ENCODE results near the gene CALY.
"Not testable (repeated sequence)": the region's sequence is repeated elsewhere in the genome, so short reads cannot be mapped to it uniquely, and the experiment has no call there.

The CALY gene

GRCh38 chr10:133322064-133322709 is 14.5 kb downstream of the CALY start:
- H3K36me3 ChIP-seq (ENCODE audit: control insufficient read depth, insufficient read depth, low read length); H3K9me3 ChIP-seq (ENCODE audit: control insufficient read depth, low read length); H3K27ac ChIP-seq (ENCODE audit: insufficient read depth, low read depth, low read length, poor library complexity, severe bottlenecking); H3K4me3 ChIP-seq (ENCODE audit: insufficient read depth, low read depth, low read length): not testable (repeated sequence)
- peaks cover 41% of the 10 kb centered on the region for H3K27me3 ChIP-seq (ENCODE audit: control insufficient read depth, insufficient read depth, low read length, poor library complexity, severe bottlenecking)
- peaks cover 11% of the 10 kb centered on the region for H3K4me1 ChIP-seq (ENCODE audit: control insufficient read depth, insufficient read depth, low read length)
- 89 to 90% methylated on average over 10 to 12 of the region's 14 CpGs for WGBS, 2 experiments

GRCh38 chr10:133320852-133321422 is 15.8 kb downstream of the CALY start:
- not testable (repeated sequence) for H3K27ac ChIP-seq (ENCODE audit: insufficient read depth, low read depth, low read length, poor library complexity, severe bottlenecking); H3K36me3 ChIP-seq (ENCODE audit: control insufficient read depth, insufficient read depth, low read length); H3K9me3 ChIP-seq (ENCODE audit: control insufficient read depth, low read length); H3K4me1 ChIP-seq (ENCODE audit: control insufficient read depth, insufficient read depth, low read length); H3K4me3 ChIP-seq (ENCODE audit: insufficient read depth, low read depth, low read length)
- H3K27me3 ChIP-seq (ENCODE audit: control insufficient read depth, insufficient read depth, low read length, poor library complexity, severe bottlenecking) = peaks cover 28% of the 10 kb centered on the region
- whole genome bisulfite sequencing, 2 experiments = 95 to 97% methylated on average over 6 of the region's 6 CpGs

GRCh38 chr10:133318494-133319127 is 18.1 kb downstream of the CALY start:
- WGBS, 2 experiments = 10 to 11% methylated on average over 51 of the region's 51 CpGs
- peak overlapping the region; percentile 34 for H3K4me3 ChIP-seq (ENCODE audit: insufficient read depth, low read depth, low read length)
- H3K27ac ChIP-seq (ENCODE audit: insufficient read depth, low read depth, low read length, poor library complexity, severe bottlenecking) = no peak overlapping the region

GRCh38 chr10:133316732-133317131 is 20.0 kb downstream of the CALY start:
- 78% methylated on average over 3 of the region's 7 CpGs; no CpG with 5 or more reads in 1 of the 2 experiments for WGBS, 2 experiments
- Histone ChIP-seq H3K4me1 (ENCODE audit: control insufficient read depth, insufficient read depth, low read length) (no peaks in the 10 kb centered on the region), H3K9me3 (ENCODE audit: control insufficient read depth, low read length) (no peaks in the 10 kb centered on the region), H3K27me3 (ENCODE audit: control insufficient read depth, insufficient read depth, low read length, poor library complexity, severe bottlenecking) (peaks cover 15% of the 10 kb centered on the region), H3K27ac (ENCODE audit: insufficient read depth, low read depth, low read length, poor library complexity, severe bottlenecking) (no peak overlapping the region), H3K36me3 (ENCODE audit: control insufficient read depth, insufficient read depth, low read length) (no peaks in the 10 kb centered on the region), H3K4me3 (ENCODE audit: insufficient read depth, low read depth, low read length) (no peak overlapping the region)

More at GRCh38 chr10:133318494-133319127, 18.1 kb downstream of the CALY start:
- Histone ChIP-seq H3K9me3 (ENCODE audit: control insufficient read depth, low read length) (no peaks in the 10 kb centered on the region), H3K4me1 (ENCODE audit: control insufficient read depth, insufficient read depth, low read length) (no peaks in the 10 kb centered on the region), H3K27me3 (ENCODE audit: control insufficient read depth, insufficient read depth, low read length, poor library complexity, severe bottlenecking) (peaks cover 15% of the 10 kb centered on the region), H3K36me3 (ENCODE audit: control insufficient read depth, insufficient read depth, low read length) (no peaks in the 10 kb centered on the region)

GRCh38 chr10:133316266-133316665 is 20.4 kb downstream of the CALY start:
- H3K4me1 ChIP-seq (ENCODE audit: control insufficient read depth, insufficient read depth, low read length) = no peaks in the 10 kb centered on the region
- no peaks in the 10 kb centered on the region for H3K9me3 ChIP-seq (ENCODE audit: control insufficient read depth, low read length)
- no peak overlapping the region for H3K4me3 ChIP-seq (ENCODE audit: insufficient read depth, low read depth, low read length)
- no peak overlapping the region for H3K27ac ChIP-seq (ENCODE audit: insufficient read depth, low read depth, low read length, poor library complexity, severe bottlenecking)
- WGBS, 2 experiments = 89 to 92% methylated on average over 8 of the region's 9 CpGs
- no peaks in the 10 kb centered on the region for H3K36me3 ChIP-seq (ENCODE audit: control insufficient read depth, insufficient read depth, low read length)
- peaks cover 15% of the 10 kb centered on the region for H3K27me3 ChIP-seq (ENCODE audit: control insufficient read depth, insufficient read depth, low read length, poor library complexity, severe bottlenecking)

GRCh38 chr10:133315847-133316246 is 20.8 kb downstream of the CALY start:
- H3K36me3 ChIP-seq (ENCODE audit: control insufficient read depth, insufficient read depth, low read length) = no peaks in the 10 kb centered on the region
- H3K27me3 ChIP-seq (ENCODE audit: control insufficient read depth, insufficient read depth, low read length, poor library complexity, severe bottlenecking) = peaks cover 15% of the 10 kb centered on the region
- no peak overlapping the region for H3K27ac ChIP-seq (ENCODE audit: insufficient read depth, low read depth, low read length, poor library complexity, severe bottlenecking)
- 87 to 95% methylated on average over 5 of the region's 5 CpGs for WGBS, 2 experiments
- H3K9me3 ChIP-seq (ENCODE audit: control insufficient read depth, low read length) = no peaks in the 10 kb centered on the region
- H3K4me3 ChIP-seq (ENCODE audit: insufficient read depth, low read depth, low read length) = no peak overlapping the region
- no peaks in the 10 kb centered on the region for H3K4me1 ChIP-seq (ENCODE audit: control insufficient read depth, insufficient read depth, low read length)

DNA sequence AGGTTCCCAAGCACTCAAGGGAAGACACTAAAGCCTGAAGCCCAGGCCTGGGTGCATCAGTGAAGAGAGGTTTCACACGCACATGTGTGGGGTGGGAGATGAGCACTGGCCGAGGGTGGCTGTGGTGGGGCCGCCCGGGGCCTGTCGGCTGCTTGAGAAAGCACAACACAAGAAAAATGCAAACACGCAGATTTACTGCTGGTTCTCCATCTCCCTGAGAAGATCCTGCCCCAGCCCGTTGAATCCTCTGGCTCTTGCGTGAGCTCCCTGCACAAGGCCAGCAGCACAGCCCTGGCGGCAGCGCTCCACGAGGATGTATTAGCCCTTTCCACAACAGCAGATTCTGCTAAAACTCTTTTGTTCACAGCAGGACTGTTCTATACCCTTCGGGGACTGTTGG is 21.8 kb downstream of the CALY start:
- H3K9me3 ChIP-seq (ENCODE audit: control insufficient read depth, low read length) = no peaks in the 10 kb centered on the region

DNA sequence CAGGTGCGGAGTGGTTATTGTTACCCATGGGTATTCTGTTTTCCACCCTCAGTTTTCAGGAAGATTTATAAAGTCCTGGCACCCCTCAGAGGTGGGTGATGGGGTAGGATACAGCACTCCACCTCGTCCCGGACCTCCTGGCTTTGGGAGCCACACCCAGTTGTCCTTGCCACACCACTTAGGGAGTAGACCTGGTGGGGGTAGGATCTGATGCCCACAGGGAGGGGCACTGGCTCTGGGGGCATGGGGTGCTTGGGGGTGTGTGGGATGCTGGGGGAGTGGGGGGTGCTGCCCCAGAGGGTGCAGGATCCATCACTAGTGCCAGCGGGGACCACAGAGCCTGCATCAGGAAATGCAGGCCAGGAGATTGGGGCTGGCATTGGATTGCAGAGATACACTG is 23.5 kb downstream of the CALY start:
- Histone ChIP-seq H3K4me1 (ENCODE audit: control insufficient read depth, insufficient read depth, low read length) (no peaks in the 10 kb centered on the region), H3K9me3 (ENCODE audit: control insufficient read depth, low read length) (no peaks in the 10 kb centered on the region), H3K4me3 (ENCODE audit: insufficient read depth, low read depth, low read length) (no peak overlapping the region), H3K27me3 (ENCODE audit: control insufficient read depth, insufficient read depth, low read length, poor library complexity, severe bottlenecking) (no peaks in the 10 kb centered on the region), H3K27ac (ENCODE audit: insufficient read depth, low read depth, low read length, poor library complexity, severe bottlenecking) (no peak overlapping the region), H3K36me3 (ENCODE audit: control insufficient read depth, insufficient read depth, low read length) (peaks cover 10% of the 10 kb centered on the region)
- 93% methylated on average over 4 of the region's 4 CpGs for WGBS, 2 experiments

More for the DNA sequence above, 21.8 kb downstream of the CALY start:
- Histone ChIP-seq H3K4me3 (ENCODE audit: insufficient read depth, low read depth, low read length) (no peak overlapping the region), H3K4me1 (ENCODE audit: control insufficient read depth, insufficient read depth, low read length) (no peaks in the 10 kb centered on the region), H3K27ac (ENCODE audit: insufficient read depth, low read depth, low read length, poor library complexity, severe bottlenecking) (no peak overlapping the region), H3K27me3 (ENCODE audit: control insufficient read depth, insufficient read depth, low read length, poor library complexity, severe bottlenecking) (peaks cover 12% of the 10 kb centered on the region), H3K36me3 (ENCODE audit: control insufficient read depth, insufficient read depth, low read length) (peaks cover 8% of the 10 kb centered on the region)
- WGBS, 2 experiments = 92 to 93% methylated on average over 12 of the region's 12 CpGs

GRCh38 chr10:133312769-133313145 is 23.9 kb downstream of the CALY start:
- Histone ChIP-seq H3K36me3 (ENCODE audit: control insufficient read depth, insufficient read depth, low read length) (peaks cover 10% of the 10 kb centered on the region), H3K27me3 (ENCODE audit: control insufficient read depth, insufficient read depth, low read length, poor library complexity, severe bottlenecking) (no peaks in the 10 kb centered on the region), H3K27ac (ENCODE audit: insufficient read depth, low read depth, low read length, poor library complexity, severe bottlenecking) (no peak overlapping the region), H3K4me1 (ENCODE audit: control insufficient read depth, insufficient read depth, low read length) (no peaks in the 10 kb centered on the region), H3K9me3 (ENCODE audit: control insufficient read depth, low read length) (no peaks in the 10 kb centered on the region), H3K4me3 (ENCODE audit: insufficient read depth, low read depth, low read length) (no peak overlapping the region)
- 91 to 93% methylated on average over 9 of the region's 9 CpGs for WGBS, 2 experiments

DNA sequence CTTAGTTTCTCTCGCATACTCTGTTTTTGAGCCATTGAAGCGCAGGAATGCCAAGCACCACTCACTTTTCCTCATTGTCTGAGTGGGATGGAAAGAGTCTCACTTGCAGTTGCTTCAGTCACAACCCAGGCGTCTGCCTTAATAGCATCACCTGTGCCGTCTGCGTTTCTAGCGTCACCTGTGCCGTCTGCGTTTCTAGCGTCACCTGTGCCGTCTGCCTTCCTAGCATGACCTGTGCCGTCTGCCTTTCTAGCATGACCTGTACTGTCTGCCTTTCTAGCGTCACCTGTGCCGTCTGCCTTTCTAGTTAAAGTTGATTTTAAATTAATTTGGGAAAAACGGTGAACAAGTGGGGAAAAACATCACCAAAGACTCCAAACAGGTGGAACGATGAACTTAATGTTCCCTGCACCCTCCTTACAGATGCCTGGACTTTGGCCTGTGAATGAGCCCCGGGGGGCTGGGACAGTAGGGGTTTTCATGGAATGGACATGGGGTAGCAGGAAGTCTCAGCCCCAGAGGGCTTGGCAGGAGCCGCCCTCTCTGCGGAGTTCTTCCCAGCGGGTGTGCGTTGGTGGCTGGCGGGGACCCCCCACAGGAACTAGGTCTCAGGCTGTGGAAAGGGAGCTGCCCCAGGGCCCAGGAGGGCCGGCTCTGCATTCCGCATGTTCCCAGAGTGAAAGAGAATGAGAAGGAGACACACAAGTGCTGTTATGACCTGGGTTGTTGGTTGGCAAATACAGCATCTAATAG is 24.5 kb downstream of the CALY start:
- no peaks in the 10 kb centered on the region for H3K27me3 ChIP-seq (ENCODE audit: control insufficient read depth, insufficient read depth, low read length, poor library complexity, severe bottlenecking)

More for the DNA sequence above, 24.5 kb downstream of the CALY start:
- whole genome bisulfite sequencing, 2 experiments = 95 to 96% methylated on average over 23 of the region's 23 CpGs
- H3K4me1 ChIP-seq (ENCODE audit: control insufficient read depth, insufficient read depth, low read length) = no peaks in the 10 kb centered on the region
- H3K27ac ChIP-seq (ENCODE audit: insufficient read depth, low read depth, low read length, poor library complexity, severe bottlenecking) = no peak overlapping the region
- peaks cover 10% of the 10 kb centered on the region for H3K36me3 ChIP-seq (ENCODE audit: control insufficient read depth, insufficient read depth, low read length)
- H3K4me3 ChIP-seq (ENCODE audit: insufficient read depth, low read depth, low read length) = no peak overlapping the region
- H3K9me3 ChIP-seq (ENCODE audit: control insufficient read depth, low read length) = no peaks in the 10 kb centered on the region
